A549 (cell line): ENCODE data around the gene FAM174B. TPM values are rescaled to one million over a fixed set of nuclear protein-coding genes. Genes with fewer than 3 reads are reported as not detected.

Experiments used
- ATAC-seq, 2 experiments: fragments of 200-7000 bp in 1 of 2; fragments of >200 bp in 1 of 2; cut with Nextera tagmentation in 1 of 2; cut with Tn5 transposase in 1 of 2; 3 replicates each; pipeline versions ENCODE4 v1.8.0 to v1.9.1; 2018 to 2020; ENCODE audit warnings: mild to moderate bottlenecking in 1 of 2, moderate library complexity in 1 of 2
- CTCF ChIA-PET: fragments of 300-600 bp; sonication (Branson Sonifier 250); formaldehyde crosslinking; extraction: SDS; loops from one replicate; lab custom pipeline; 2021; ENCODE audit warnings: antibody characterized with exemption, inconsistent platforms; lab: Yijun Ruan, JAX
- POLR2A ChIA-PET: fragments of 350-600 bp; formaldehyde crosslinking; extraction: SDS; loops from one replicate; lab custom pipeline; 2021; ENCODE audit warnings: antibody characterized with exemption, inconsistent platforms; lab: Yijun Ruan, JAX
- DNase-seq, 2 experiments: peaks; one replicate each; pipeline versions ENCODE4 v3.0.0 to v3.0.0-alpha.2; 2011 to 2016; ENCODE audit warnings: low read depth in 1 of 2, low spot score in 1 of 2
- FAIRE-seq: peaks from 2 replicates; lab custom pipeline; 2011; peaks lifted over from hg19 to GRCh38; lab: Jason Lieb, UNC
- H3K27ac ChIP-seq, 2 experiments: fragments of >200 bp; sonication (Bioruptor Twin); formaldehyde crosslinking; 3 replicates each; pipeline ENCODE4 v1.5.1; 2016 to 2017
- H3K4me1 ChIP-seq: fragments of >200 bp; sonication (Bioruptor Twin); formaldehyde crosslinking; 3 replicates; pipeline ENCODE4 v1.6.1; 2016
- H3K4me2 ChIP-seq: fragments of >200 bp; sonication (Bioruptor Twin); formaldehyde crosslinking; 3 replicates; pipeline ENCODE4 v1.6.1; 2016
- H3K4me3 ChIP-seq: fragments of >200 bp; sonication (Bioruptor Twin); formaldehyde crosslinking; 3 replicates; pipeline ENCODE4 v1.5.1; 2016
- H3K9me3 ChIP-seq: fragments of >200 bp; sonication (Bioruptor Twin); formaldehyde crosslinking; 3 replicates; pipeline ENCODE4 v1.6.1; 2016
- BHLHE40 ChIP-seq: IDR thresholded peaks from 2 replicates; pipeline ENCODE4 v1.6.1; 2012; ENCODE audit warnings: low read depth, low read length, inconsistent platforms
- CBX2 ChIP-seq: fragments of 200-600 bp; sonication (generic); IDR thresholded peaks from 2 replicates; pipeline ENCODE4 v1.6.1; 2016; ENCODE audit warnings: low read depth, mild to moderate bottlenecking, borderline replicate concordance
- CBX8 ChIP-seq: fragments of 200-600 bp; sonication (generic); IDR thresholded peaks from 2 replicates; pipeline ENCODE4 v1.6.1; 2016
- CHD2 ChIP-seq: fragments of 150-350 bp; IDR thresholded peaks from 2 replicates; pipeline ENCODE4 v1.6.1; 2014; ENCODE audit warnings: low read length; ENCODE audit not compliant: partially characterized antibody
- CHD4 ChIP-seq: fragments of 200-600 bp; sonication (generic); IDR thresholded peaks from 2 replicates; pipeline ENCODE4 v1.6.1; 2016; ENCODE audit warnings: antibody characterized with exemption, mild to moderate bottlenecking, borderline replicate concordance
- EHF ChIP-seq: fragments of 250-450 bp; sonication (Bioruptor Pico); IDR thresholded peaks from 2 replicates; pipeline ENCODE4 v1.5.0; 2020; ENCODE audit warnings: mild to moderate bottlenecking
- EHMT2 ChIP-seq: fragments of 200-600 bp; sonication (generic); IDR thresholded peaks from 2 replicates; pipeline ENCODE4 v1.6.1; 2016; ENCODE audit warnings: antibody characterized with exemption, low read depth, mild to moderate bottlenecking, moderate library complexity
- EP300 ChIP-seq, 2 experiments: fragments of >200 bp; sonication (Bioruptor Twin); formaldehyde crosslinking; IDR thresholded peaks; 2 replicates in 1 of 2; 3 replicates in 1 of 2; pipeline ENCODE4 v1.6.1; 2016 to 2017
- FOSB ChIP-seq: fragments of 250-450 bp; sonication (Bioruptor Pico); IDR thresholded peaks from 2 replicates; pipeline ENCODE4 v1.5.0; 2020; ENCODE audit warnings: mild to moderate bottlenecking, moderate library complexity
- HOXB13 ChIP-seq: fragments of 250-450 bp; sonication (Bioruptor Pico); IDR thresholded peaks from 2 replicates; pipeline ENCODE4 v1.5.0; 2020; ENCODE audit warnings: low read depth, mild to moderate bottlenecking, moderate library complexity
- HOXB5 ChIP-seq: fragments of 250-450 bp; sonication (Bioruptor Pico); IDR thresholded peaks from 2 replicates; pipeline ENCODE4 v1.5.0; 2020; ENCODE audit warnings: mild to moderate bottlenecking, moderate library complexity
- JUNB ChIP-seq: fragments of >200 bp; sonication (Bioruptor Twin); formaldehyde crosslinking; IDR thresholded peaks from 2 replicates; pipeline ENCODE4 v1.6.1; 2016
- KDM1A ChIP-seq: fragments of 200-600 bp; sonication (generic); IDR thresholded peaks from 2 replicates; pipeline ENCODE4 v1.6.1; 2016; ENCODE audit warnings: low read depth, mild to moderate bottlenecking
- MAZ ChIP-seq: fragments of 150-350 bp; IDR thresholded peaks from 2 replicates; pipeline ENCODE4 v1.6.1; 2014; ENCODE audit warnings: antibody characterized with exemption, low read depth, low read length, borderline replicate concordance
- NPAS2 ChIP-seq: fragments of 250-450 bp; sonication (Bioruptor Pico); IDR thresholded peaks from 2 replicates; pipeline ENCODE4 v1.8.0; 2022; ENCODE audit warnings: mild to moderate bottlenecking, moderate library complexity, borderline replicate concordance
- NR3C1 ChIP-seq: fragments of >200 bp; sonication (Bioruptor Twin); formaldehyde crosslinking; IDR thresholded peaks from 3 replicates; pipeline ENCODE4 v1.6.1; 2017
- PHF8 ChIP-seq: fragments of 200-600 bp; sonication (generic); IDR thresholded peaks from 2 replicates; pipeline ENCODE4 v1.6.1; 2016; ENCODE audit warnings: low read depth, mild to moderate bottlenecking, antibody characterized with exemption, moderate library complexity, borderline replicate concordance
- RARB ChIP-seq: fragments of 250-450 bp; sonication (Bioruptor Pico); IDR thresholded peaks from 2 replicates; pipeline ENCODE4 v1.8.0; 2021; ENCODE audit warnings: mild to moderate bottlenecking, moderate library complexity
- SMC3 ChIP-seq: fragments of >200 bp; sonication (Bioruptor Twin); formaldehyde crosslinking; IDR thresholded peaks from 3 replicates; pipeline ENCODE4 v1.6.1; 2018; ENCODE audit warnings: inconsistent platforms
- SREBF2 ChIP-seq: fragments of 450-650 bp; IDR thresholded peaks from 2 replicates; pipeline ENCODE4 v1.6.1; 2014; ENCODE audit warnings: mild to moderate bottlenecking, moderate library complexity
- ZC3H11A ChIP-seq: fragments of 450-650 bp; IDR thresholded peaks from 2 replicates; pipeline ENCODE4 v1.6.1; 2014; ENCODE audit warnings: antibody characterized with exemption, mild to moderate bottlenecking
- ZFP36 ChIP-seq: fragments of 450-650 bp; IDR thresholded peaks from 2 replicates; pipeline ENCODE4 v1.6.1; 2014; ENCODE audit warnings: borderline replicate concordance; ENCODE audit not compliant: partially characterized antibody
- WGBS: methylation state at CpG from one replicate; pipeline ENCODE4 v1.1.6; 2017; ENCODE audit errors: missing lambda C conversion rate; 5-methylcytosine and 5-hydroxymethylcytosine counted together
- polyA plus RNA-seq, 4 experiments: library from polyadenylated mRNA; depleted of rRNA in 3 of 4; stranded (reverse); fragments of >200 nt; fragmentation: RNase III in 1 of 4; extraction: RNeasy Plus Mini Kit Qiagen cat#74134 plus additional on column Dnase treatment in 1 of 4; gene quantifications; 2 replicates in 3 of 4; 3 replicates in 1 of 4; pipeline ENCODE4 v1.2.3, GENCODE V29; 2011 to 2017
- TF ChIP-seq, protein P1 (sequence below): fragments of 200-600 bp; sonication (generic); IDR thresholded peaks from 2 replicates; pipeline ENCODE4 v1.6.1; 2016; ENCODE audit warnings: antibody characterized with exemption, mild to moderate bottlenecking, moderate library complexity
- TF ChIP-seq, protein P2 (sequence below): fragments of >200 bp; sonication (Bioruptor Twin); formaldehyde crosslinking; IDR thresholded peaks from 3 replicates; pipeline ENCODE4 v1.5.1; 2016
- TF ChIP-seq, protein P3 (sequence below): fragments of >200 bp; sonication (Bioruptor Twin); formaldehyde crosslinking; IDR thresholded peaks from 3 replicates; pipeline ENCODE4 v1.6.1; 2016
- TF ChIP-seq, protein P4 (sequence below): IDR thresholded peaks from 2 replicates; pipeline ENCODE4 v1.6.1; 2012

FAM174B gene
- polyA plus RNA-seq, 2 of the 4 experiments (the other 2 are of a cell fraction), result 4.6 to 13.9 TPM

DNA sequence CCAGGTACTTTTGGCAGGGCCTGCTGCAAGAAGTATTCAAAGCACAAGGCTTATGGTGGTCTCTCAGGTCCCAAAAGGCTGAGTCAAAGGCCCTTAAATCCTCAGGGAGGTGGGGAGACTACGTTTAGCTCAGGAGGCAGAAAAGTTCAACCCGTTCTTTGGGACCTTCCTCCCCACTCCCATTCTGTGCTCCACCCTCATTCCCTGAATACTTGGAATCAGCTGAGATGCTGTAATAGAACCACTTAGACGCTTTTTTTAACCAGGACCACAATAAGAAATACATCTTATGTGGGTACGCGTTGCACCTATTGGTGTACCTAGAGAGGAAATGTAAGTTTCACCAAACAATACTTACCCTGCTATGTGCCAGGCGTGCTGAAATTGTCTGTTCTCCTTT is 58.0 kb downstream of the FAM174B start:
- Histone ChIP-seq H3K27ac (no peak overlapping the region), H3K4me1 (no peaks in the 10 kb centered on the region), H3K9me3 (no peaks in the 10 kb centered on the region), H3K4me2 (no peak overlapping the region), H3K4me3 (no peak overlapping the region)
- ChIA-PET POLR2A (no interaction called here), CTCF (interaction anchor here (0.8 to 1.3 kb wide), 3 partner anchors 10 to 62 kb away, joined by 3 read pairs; no protein-coding TSS in a partner anchor)
- WGBS, result 49% methylated on average over 6 of the region's 6 CpGs
- FAIRE-seq, result no peak
- TF ChIP-seq EHMT2 (no peak), MAZ (no peak), BHLHE40 (no peak), JUNB (no peak), SREBF2 (no peak), CHD2 (no peak), CBX2 (no peak), ZC3H11A (no peak), FOSB (CRISPR knock-in tag) (no peak), CBX8 (no peak), HOXB5 (no peak), HOXB13 (CRISPR knock-in tag) (no peak), RARB (CRISPR knock-in tag) (no peak)
- TF ChIP-seq, protein P1, sequence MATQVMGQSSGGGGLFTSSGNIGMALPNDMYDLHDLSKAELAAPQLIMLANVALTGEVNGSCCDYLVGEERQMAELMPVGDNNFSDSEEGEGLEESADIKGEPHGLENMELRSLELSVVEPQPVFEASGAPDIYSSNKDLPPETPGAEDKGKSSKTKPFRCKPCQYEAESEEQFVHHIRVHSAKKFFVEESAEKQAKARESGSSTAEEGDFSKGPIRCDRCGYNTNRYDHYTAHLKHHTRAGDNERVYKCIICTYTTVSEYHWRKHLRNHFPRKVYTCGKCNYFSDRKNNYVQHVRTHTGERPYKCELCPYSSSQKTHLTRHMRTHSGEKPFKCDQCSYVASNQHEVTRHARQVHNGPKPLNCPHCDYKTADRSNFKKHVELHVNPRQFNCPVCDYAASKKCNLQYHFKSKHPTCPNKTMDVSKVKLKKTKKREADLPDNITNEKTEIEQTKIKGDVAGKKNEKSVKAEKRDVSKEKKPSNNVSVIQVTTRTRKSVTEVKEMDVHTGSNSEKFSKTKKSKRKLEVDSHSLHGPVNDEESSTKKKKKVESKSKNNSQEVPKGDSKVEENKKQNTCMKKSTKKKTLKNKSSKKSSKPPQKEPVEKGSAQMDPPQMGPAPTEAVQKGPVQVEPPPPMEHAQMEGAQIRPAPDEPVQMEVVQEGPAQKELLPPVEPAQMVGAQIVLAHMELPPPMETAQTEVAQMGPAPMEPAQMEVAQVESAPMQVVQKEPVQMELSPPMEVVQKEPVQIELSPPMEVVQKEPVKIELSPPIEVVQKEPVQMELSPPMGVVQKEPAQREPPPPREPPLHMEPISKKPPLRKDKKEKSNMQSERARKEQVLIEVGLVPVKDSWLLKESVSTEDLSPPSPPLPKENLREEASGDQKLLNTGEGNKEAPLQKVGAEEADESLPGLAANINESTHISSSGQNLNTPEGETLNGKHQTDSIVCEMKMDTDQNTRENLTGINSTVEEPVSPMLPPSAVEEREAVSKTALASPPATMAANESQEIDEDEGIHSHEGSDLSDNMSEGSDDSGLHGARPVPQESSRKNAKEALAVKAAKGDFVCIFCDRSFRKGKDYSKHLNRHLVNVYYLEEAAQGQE, result no peak
- TF ChIP-seq, protein P2, sequence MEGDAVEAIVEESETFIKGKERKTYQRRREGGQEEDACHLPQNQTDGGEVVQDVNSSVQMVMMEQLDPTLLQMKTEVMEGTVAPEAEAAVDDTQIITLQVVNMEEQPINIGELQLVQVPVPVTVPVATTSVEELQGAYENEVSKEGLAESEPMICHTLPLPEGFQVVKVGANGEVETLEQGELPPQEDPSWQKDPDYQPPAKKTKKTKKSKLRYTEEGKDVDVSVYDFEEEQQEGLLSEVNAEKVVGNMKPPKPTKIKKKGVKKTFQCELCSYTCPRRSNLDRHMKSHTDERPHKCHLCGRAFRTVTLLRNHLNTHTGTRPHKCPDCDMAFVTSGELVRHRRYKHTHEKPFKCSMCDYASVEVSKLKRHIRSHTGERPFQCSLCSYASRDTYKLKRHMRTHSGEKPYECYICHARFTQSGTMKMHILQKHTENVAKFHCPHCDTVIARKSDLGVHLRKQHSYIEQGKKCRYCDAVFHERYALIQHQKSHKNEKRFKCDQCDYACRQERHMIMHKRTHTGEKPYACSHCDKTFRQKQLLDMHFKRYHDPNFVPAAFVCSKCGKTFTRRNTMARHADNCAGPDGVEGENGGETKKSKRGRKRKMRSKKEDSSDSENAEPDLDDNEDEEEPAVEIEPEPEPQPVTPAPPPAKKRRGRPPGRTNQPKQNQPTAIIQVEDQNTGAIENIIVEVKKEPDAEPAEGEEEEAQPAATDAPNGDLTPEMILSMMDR, result no peak
- TF ChIP-seq, protein P3, sequence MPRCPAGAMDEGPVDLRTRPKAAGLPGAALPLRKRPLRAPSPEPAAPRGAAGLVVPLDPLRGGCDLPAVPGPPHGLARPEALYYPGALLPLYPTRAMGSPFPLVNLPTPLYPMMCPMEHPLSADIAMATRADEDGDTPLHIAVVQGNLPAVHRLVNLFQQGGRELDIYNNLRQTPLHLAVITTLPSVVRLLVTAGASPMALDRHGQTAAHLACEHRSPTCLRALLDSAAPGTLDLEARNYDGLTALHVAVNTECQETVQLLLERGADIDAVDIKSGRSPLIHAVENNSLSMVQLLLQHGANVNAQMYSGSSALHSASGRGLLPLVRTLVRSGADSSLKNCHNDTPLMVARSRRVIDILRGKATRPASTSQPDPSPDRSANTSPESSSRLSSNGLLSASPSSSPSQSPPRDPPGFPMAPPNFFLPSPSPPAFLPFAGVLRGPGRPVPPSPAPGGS, result no peak
- no peak for ATAC-seq
- DNase-seq, result no peak

DNA sequence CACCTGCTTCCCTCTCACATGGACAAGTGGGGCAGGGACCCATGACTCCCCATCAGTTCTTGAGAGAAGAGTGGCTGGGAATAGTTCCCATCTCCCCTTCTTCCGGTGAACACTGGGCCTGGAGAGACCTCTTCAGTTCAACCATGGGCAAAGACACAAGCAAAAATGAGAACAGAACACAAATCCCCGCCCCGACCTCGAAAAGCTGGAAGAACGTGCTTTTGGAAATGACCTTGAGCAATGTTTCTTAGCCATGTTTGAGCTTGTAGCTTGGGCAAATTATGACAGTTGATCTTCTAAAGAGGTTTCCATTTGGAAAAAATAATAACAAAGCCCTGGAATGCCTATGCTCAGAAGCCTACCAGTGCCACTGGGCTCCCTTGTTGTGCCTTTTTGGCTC is 59.0 kb downstream of the FAM174B start:
- FAIRE-seq, result no peak
- WGBS, result 40% methylated on average over 5 of the region's 5 CpGs
- H3K4me1 ChIP-seq, result no peaks in the 10 kb centered on the region

More for the DNA sequence above, 59.0 kb downstream of the FAM174B start:
- CTCF ChIA-PET, result interaction anchor here (1.3 kb wide), 1 partner anchor 62 kb away, joined by 3 read pairs; no protein-coding TSS in a partner anchor
- Histone ChIP-seq H3K4me2 (no peak overlapping the region), H3K4me3 (no peak overlapping the region), H3K9me3 (no peaks in the 10 kb centered on the region), H3K27ac (no peak overlapping the region)
- ATAC-seq (no peak), DNase-seq (no peak)
- POLR2A ChIA-PET, result no interaction called here
- TF ChIP-seq KDM1A, result no peak
- TF ChIP-seq, protein P4, sequence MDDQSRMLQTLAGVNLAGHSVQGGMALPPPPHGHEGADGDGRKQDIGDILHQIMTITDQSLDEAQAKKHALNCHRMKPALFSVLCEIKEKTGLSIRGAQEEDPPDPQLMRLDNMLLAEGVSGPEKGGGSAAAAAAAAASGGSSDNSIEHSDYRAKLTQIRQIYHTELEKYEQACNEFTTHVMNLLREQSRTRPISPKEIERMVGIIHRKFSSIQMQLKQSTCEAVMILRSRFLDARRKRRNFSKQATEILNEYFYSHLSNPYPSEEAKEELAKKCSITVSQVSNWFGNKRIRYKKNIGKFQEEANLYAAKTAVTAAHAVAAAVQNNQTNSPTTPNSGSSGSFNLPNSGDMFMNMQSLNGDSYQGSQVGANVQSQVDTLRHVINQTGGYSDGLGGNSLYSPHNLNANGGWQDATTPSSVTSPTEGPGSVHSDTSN, result no peak
- TF ChIP-seq ZFP36, result no peak
- no peak for TF ChIP-seq CHD4
- TF ChIP-seq EP300 (IDR thresholded peaks at IDR 0.05), result no peak
- TF ChIP-seq, protein P3, result no peak
- no peak for TF ChIP-seq EHF (CRISPR knock-in tag)
- no peak for TF ChIP-seq HOXB13 (CRISPR knock-in tag)
- no peak for TF ChIP-seq HOXB5
- TF ChIP-seq NPAS2 (CRISPR knock-in tag), result no peak
- no peak for TF ChIP-seq CBX2
- TF ChIP-seq SMC3, result no peak
- TF ChIP-seq PHF8, result no peak
- no peak for TF ChIP-seq NR3C1
